Breast epithelium (tissue), 3 donors: ENCODE data around the gene FCN3.

Experiments
- CTCF ChIP-seq, 3 donors: fragments of 450-650 bp; IDR thresholded peaks; one replicate each; pipeline ENCODE4 v1.5.1; 2016 to 2017; ENCODE audit warnings: antibody characterized with exemption in 3 of 3, mild to moderate bottlenecking in 3 of 3, moderate library complexity in 3 of 3
- POLR2A ChIP-seq: fragments of 450-650 bp; IDR thresholded peaks from one replicate; pipeline ENCODE4 v1.6.1; 2016; ENCODE audit warnings: antibody characterized with exemption, mild to moderate bottlenecking, moderate library complexity
- POLR2AphosphoS5 ChIP-seq, 3 donors: sonication (generic); formaldehyde crosslinking; IDR thresholded peaks; one replicate each; pipeline ENCODE4 v1.6.1; 2017; ENCODE audit warnings: antibody characterized with exemption in 3 of 3

- no peak for TF ChIP-seq CTCF (IDR thresholded peaks at IDR 0.05)
- TF ChIP-seq POLR2A = no peak
- TF ChIP-seq POLR2AphosphoS5 (IDR thresholded peaks at IDR 0.05) = no peak
These were observed 7.5 kb upstream of the FCN3 start for GRCh38 chr1:27381969-27382762.
